ENCODE data around the gene ERBB4.
A peak's percentile ranks its signal among the peaks of the same experiment; 100 is the strongest.
"Not testable (repeated sequence)": the region's sequence is repeated elsewhere in the genome, so short reads cannot be mapped to it uniquely, and the experiment has no call there.

Gene ERBB4

DNA sequence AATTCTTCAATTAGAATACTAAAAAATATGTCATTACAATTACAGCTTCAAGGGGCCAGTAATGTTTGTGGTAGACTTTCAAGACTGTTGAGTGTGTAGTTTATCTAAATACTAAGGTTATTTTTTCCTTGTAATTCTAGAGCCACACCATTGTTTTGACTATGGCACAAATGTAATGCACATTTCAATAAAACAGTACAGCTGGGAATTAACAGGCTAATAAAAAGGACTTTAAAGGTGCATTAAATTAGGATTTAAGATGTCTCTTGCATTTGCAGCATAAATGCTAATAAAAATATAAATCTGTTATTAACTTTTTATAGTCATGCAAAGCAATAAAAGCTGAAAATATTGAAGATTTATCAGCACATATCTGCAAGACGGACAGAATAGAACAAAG lies 344.8 kb downstream of the ERBB4 start:
- no peak for DNase-seq

DNA sequence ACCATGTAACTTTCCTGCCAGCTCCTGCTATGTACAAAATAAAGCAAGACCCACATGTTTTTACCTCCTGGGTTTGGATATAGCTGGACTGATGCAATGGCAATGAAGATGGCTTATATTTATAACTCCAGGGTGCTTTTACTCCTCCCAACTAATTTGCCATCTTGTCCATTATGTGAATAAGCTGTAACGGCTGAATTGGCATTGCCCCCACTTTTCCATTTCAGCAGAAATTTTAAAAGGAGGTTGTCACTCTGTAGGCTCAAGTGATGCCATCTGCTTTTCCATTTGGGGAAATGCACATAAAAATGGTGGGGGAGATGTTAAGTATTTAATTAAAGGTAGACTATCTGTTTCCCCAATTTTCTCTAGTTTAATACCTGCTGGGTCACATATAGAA lies 345.5 kb downstream of the ERBB4 start:
- no peak for DNase-seq

DNA sequence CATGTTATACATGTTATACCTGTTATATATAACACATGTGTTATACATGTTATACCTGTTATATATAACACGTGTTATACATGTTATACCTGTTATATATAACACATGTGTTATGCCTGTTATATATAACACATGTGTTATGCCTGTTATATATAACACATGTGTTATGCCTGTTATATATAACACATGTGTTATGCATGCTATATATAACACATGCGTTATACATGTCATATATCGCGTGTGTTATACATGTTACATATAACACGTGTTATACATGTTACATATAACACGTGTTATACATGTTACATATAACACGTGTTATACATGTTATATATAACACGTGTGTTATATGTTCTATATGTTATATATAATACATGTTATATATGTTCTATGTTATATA lies 347.2 kb downstream of the ERBB4 start:
- not testable (repeated sequence) for DNase-seq

DNA sequence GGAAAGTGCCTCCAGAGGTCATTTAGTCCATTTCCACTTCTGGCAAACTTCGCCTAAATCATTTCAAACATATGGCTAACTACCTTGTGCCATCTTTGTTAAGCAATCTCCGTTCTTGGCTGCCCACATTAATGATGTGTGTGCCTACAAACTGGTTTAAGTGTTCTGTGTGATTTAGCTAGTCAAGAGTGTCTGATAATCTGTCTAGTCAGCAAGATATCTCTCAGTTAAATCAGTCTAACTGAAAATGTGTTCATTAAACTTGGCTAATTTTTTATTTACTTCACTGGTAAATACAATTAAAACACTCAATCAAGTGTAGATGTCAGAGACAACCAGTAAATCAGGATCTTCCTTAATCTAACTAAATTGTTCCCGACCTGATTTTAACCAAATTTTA lies 352.4 kb downstream of the ERBB4 start:
- DNase-seq: no peak

DNA sequence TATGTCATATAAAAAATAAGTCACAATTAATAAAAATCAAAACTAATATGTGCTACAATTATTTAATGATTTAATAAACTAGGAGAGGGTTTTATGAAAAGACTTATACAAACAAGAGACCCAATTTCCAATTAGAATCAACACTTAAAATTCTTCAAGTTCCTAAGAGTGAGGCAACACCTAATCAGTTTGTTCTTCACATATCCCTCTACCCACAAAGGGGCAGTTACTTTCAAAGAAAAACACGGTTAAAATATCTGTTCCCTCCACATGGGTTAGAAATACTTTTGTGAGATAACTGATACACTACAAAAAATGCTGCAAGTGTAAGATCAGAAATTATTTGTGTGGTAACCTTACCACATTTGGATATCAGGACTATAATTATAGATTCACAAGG lies 357.0 kb downstream of the ERBB4 start:
- DNase-seq: no peak

DNA sequence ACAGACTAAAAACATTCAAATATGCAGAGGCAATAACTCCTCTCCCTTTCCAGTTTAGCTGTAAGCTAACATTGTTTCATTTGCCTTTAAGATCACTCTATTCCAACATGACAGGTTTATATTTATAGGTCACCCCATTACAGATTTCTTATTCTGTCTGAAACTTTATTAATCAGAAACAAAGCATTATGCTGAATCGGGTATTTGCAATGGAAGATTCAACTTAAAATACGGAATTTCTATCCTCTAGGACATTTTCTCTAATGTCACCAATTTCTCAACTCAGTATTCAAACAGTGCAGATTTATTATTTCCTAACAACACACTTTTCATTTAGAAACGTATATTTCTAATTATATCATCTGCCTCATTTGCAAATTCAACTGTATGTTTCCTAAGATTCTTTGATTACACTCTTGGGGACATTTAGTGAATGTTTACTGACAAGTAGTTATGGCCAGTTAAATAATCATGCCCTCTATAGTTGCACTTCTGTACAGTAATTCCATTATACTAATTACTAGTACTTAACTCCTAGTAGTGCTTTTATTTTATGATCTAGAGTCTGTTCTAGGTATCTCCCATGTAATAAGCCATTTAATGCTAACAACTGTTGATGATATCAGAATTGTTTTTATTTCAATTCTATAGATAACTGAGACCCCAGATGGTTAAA lies 358.1 kb downstream of the ERBB4 start:
- no peak for DNase-seq

DNA sequence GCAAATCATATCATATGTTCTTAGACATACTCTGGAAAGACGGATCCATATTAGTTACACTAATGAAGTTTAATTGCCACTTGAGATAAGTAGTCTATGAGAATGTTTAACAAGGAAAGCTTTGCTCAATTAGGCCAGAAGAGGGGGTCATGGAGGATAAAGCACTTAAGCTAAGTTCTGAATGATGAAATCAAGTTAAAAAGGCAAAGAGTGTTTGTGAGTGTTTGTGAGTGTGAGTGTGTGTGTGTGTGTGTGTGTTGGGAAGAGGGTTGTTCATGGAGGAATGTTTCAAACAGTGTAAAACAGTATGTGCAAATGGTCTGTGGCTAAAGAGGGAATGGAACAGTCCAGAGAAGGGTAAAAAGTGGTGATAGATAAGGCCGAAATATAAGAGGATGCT lies 360.9 kb downstream of the ERBB4 start:
- no peak for DNase-seq

DNA sequence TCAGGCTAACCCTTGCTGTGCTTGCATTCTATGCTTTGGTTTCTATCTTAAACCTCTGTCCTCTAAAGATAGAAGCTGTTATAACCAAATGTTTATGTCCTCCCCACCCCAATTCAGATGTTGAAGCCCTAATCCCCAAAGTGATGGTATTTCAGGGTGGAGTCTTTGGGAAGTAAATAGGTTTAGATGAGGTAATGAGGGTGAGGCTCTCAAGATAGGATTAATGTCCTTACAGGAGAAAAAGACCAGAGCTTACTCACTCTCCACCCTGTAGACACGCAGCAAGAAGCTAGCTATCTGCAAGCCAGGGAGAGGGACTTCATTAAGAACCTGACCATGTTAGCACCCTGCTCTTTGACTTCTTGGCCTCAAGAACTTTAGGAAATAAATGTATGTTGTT lies 362.5 kb downstream of the ERBB4 start:
- DNase-seq: no peak

DNA sequence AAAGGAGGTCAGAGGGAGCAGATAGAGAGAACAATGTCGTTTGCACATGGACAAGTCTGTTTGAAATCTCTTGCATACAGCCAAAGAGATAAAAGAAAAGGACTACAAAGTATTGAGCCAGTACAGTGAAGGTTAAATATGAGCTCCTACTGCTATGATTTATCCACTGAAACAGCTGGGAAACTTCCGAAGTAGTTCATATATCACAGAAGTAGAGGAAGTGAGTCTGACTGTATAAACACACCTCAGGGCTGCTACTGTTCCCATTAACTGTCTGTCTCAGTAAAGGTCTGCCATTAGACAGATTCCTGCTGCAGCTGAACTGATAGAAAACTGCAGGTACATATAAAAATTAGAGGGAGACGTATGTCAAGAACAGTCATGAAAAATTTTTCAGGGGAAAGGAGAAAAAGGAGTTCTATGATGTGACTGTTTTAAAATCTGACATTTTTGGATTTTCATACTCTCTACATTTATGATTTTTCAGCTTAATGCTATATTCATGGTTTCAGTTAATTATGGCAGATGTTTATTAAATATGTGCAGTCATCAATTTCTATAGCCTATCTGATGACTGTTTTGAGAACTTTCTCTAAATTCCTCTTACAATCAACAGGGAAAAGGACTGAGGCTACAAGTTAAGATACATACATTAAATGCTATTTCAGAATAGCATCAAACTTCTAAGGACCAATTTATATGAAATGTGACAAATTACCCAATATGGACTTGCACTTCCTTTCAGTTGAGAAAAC lies 364.7 kb downstream of the ERBB4 start:
- DNase-seq: no peak

DNA sequence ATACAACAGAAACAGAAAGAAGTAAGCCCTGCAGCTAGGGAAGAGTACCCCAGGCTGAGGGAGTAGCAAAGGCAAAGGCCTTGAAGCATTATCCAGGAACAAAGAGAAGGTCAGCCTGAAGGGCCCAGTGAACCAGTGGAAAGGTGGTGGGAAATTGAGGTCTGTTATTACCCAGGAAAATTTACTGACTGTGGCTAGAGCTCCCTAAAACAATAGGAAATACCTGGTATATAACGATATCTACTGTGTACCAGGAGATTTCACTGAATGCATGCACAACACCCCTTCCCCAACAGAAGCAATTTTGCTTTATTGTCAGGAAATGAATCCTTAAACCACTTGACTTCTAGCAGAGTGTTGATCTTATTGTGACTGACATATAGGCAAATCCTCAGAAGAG lies 365.3 kb downstream of the ERBB4 start:
- no peak for DNase-seq

DNA sequence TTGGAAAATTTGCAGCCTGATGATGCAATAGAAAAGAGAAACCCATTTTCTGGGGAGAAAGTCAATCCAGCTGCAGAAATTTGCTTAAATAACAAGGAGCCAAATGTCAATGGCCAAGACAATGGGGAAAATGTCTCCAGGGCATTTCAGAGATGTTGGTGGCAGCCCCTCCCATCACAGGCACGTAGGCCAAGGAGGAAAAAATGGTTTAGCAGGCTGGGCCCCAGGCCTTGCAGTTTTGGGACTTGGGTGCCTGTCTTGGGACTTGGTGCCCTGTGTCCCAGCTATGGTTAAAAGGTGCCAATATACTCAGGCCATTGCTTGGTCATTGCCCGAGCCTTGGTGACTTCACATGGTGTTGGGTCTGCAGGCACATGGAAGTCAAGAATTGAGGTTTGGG lies 368.2 kb downstream of the ERBB4 start:
- DNase-seq: no peak

DNA sequence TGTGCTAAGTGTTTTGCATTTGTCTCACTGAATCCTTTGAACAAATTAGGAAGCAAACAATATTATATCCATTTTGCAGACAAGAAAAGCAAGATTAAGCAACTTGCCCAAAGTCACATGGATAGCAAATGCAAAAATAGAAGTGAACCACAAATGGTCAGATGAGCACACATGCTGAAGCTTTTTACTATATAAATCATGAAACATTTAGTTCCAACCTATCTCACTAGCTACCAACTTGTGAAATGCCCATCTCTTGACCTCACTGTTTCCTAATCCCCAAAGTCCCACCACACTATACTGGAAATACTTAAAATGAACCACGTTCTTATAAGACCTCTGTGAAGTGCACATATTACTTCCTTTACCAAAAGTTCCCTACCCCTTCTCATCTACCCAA lies 380.5 kb downstream of the ERBB4 start:
- DNase-seq: no peak

DNA sequence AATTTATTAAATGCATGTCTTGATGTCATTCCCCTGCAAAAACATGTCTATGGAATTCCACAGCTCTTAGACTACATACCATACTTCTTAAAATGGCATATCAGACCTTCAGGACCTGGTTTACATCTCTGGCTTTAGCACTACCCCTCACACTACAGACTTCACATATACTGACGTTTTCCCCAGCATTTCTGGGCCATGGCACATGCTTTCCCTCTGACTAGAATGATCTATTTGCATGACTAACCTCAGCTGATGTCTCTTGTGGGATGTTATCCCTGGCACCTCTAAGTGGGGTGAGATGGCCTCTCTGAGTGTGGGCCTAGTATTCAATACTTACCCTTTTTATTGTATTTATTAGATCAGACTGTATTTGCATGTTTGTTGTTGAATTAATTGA lies 381.6 kb downstream of the ERBB4 start:
- DNase-seq: no peak

DNA sequence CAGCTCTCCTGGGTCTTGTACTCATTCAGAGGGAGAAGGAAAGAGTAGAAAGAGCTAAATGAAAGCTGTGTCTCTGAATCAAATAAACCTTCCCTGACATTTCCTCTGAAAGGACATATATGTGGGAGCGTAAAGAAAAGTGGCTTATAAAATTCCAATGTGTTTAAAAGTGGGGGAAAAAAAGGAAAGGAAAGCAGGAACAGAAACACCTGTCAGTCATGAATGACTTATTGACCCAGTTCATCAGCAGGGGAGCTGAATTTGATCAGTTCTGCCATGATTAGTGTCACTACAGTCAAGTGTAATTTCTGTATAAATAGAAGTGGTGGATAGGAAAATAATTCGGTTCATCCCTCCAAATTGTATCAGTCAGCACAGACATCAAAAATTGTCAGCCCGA lies 382.5 kb downstream of the ERBB4 start:
- no peak for DNase-seq

DNA sequence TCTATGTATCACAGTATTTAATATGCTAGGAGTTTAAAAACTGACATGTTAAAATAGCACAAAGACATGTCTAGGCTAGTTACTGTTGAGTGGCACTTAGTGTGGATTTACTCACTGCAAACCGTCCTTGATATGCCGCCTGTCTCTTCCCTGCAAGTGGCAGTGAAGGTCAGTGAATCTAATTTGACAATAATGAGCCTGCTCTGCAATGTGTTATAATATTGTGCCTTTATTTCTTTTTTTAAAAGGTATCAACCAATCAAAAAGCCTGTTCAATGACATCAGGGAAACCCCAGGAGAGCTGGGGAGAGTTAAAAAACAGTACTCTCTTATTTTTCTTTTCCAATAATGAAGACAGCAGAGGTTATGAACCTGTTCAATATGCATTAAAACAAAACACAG lies 384.1 kb downstream of the ERBB4 start:
- no peak for DNase-seq

DNA sequence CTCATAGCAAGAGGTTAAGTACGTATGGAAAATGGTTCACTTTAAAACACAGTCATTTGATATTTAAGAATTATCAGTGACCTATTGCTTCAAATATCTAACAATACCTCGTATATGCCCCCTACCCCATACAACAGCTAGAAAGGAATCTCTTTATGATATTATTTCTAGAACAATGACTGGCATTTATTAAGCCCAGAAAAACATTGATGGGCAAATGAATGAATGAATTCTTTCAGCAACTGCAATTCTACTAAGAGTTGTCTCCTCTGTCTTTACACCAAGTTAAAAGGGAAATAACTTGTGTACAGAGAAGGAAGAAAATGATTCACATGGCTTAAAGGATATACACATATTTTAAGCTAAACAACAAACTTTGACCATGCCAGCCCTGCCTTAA lies 384.7 kb downstream of the ERBB4 start:
- DNase-seq: no peak

DNA sequence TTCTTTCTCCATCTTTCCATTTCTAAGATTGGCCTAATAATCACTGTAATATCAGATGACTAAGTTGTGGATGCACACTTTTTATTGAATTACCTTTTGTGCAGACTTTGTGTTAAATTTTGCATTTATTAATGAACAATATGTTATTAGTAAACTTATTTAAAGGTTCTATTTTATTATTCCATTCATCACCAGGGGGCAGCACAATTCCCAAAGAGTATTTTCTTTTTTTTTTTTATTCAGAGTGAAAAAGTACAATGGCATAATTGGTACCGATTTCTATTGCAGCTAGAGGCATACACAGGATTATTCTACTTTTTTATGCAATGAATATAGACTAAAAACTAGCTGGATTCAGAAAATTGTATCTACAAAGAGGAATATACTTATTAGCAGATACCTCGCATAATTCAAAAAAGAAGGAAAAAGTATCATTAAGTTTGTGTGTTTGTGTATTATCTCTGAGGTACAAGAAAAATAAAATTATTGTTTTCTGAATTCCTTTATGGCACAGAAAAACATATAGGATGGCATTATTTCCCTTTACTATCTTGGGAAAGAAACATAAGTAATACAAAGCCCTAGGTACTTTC lies 390.6 kb downstream of the ERBB4 start:
- DNase-seq: peak; percentile 43

DNA sequence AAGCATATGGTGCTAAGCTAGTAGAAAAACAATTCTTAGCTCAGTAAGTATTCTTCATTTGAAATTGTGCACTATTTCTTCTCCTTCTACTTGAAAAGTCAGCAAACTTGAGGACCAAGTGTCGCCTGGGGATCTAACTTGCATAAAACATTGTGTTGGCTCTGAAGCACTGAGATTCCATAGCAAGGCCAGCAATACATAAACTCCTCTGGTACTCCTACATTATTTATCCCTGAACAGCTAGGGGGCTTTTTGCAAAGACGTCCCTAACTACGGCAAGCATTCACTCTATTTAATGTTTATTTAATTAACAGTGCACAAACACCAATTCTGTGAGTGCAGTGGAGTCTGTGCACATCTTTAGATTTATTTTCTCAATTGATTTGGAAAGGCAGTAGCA lies 392.2 kb downstream of the ERBB4 start:
- DNase-seq: no peak

DNA sequence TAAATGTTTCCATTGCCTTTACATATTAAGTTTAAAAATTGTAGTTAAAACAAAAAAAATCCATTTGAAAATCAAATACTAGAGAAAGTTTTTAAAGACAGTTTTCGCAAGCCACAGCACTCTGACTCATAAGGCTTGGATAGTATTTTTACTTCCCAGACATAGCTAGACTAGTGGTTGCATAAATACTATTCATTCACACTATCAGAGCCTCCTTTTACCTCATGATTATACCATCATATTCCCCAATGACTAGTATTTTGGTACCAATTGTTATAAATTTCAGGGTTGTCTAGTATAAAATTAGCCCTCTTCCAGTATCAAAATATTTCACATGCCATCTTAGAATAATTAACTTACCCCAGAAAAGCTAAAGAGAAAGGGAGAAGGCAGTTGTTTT lies 393.5 kb downstream of the ERBB4 start:
- DNase-seq: no peak

DNA sequence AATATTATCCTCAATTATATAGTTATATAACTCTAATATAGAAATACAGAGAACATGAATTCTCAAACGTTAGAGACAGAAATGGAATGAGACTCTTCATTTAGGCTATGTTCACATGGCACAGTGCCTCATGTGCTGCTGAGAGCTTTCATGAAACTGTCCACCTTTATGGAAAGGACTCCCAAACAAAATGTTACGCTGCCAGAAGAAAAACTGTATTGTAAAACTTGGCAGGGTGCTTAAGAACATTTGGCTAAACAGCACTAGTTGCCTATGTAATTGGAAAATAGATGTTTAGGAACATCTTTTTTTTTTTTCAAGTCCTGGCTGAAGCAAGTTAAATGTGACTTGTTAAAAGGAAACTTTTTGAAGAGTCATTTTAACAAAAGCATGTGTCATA lies 396.0 kb downstream of the ERBB4 start:
- no peak for DNase-seq

DNA sequence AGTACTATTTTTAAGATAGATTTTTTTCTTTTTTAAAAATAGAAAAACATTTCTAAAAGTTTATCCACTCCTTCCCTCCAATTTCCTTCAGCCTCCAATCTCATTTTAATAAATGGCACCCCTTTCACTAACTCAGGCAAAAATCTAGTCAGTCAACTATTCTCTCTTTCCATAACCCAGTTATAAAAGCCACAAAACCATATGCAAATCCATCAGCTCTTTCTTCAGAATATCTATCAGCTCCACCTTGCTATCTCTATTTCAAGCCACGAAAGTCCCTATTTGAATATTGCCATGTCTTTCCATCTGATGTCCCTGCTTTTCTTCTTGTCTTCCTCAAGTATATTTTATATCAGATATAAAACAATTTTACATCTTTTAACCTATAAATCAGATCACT lies 397.1 kb downstream of the ERBB4 start:
- DNase-seq: no peak

DNA sequence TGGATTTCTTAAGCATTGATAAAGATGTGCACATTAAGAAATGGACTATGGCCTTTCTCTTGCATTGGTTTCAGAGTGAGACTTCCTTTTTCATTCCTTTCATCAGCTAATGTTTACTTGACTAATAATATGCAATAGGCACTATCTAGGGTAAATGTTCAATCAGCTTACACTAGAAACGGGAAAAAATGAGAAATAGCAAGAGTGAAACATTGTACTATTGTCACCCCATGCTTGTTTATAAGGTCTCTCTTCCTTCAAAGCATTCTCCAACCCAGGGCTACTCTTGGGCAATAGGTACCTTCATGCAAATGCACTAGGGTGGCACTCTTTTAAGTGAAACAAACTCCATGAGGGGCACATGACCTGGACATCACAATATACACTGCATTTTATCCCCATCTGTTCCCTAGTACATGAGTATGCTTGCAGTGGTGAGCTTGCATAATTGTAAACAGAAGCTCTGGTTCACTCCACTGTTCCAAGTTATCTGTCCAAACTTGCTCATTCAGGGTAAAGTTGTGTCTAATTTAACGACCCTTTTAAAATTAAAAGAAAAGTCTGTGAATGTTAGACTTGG lies 402.3 kb downstream of the ERBB4 start:
- no peak for DNase-seq

DNA sequence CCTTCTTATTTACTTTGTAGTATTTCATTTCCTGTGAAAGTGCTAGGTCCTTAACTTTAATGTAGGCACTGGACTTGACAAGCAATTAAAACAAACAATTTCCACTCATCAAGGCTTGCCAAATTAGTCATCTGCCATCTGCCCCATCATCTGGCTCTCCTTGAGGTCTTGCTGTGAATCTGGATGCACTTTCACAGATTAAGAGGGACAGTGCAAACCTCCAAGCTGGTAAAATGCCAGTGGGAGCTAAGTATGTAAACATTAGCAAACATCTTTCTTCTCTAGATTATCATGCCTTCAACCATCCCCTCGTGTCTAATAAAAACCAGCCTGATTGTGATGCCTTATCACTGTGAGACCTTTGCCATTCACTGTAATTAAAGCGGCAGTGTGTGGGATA lies 402.9 kb downstream of the ERBB4 start:
- no peak for DNase-seq

DNA sequence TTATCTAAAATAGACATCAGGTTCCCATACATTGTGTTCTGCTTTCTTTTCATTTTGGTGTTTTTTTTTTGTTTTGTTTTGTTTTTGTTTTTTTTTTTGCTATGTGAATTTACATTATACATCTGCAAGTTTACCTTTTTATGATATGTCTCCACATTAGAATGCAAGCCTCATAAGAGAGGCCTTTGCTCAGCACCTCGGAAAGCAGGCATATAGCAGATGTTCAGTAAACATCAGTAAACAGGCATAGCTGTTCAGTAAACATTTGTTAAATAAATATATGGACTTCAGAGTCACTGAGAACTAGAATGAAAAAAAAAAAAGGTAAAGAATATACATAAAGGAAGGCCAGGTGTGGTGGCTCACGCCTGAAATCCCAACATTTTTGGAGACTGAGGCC lies 405.3 kb downstream of the ERBB4 start:
- no peak for DNase-seq
